ENCODE measurements around the gene PDE4D.

Gene PDE4D

DNA sequence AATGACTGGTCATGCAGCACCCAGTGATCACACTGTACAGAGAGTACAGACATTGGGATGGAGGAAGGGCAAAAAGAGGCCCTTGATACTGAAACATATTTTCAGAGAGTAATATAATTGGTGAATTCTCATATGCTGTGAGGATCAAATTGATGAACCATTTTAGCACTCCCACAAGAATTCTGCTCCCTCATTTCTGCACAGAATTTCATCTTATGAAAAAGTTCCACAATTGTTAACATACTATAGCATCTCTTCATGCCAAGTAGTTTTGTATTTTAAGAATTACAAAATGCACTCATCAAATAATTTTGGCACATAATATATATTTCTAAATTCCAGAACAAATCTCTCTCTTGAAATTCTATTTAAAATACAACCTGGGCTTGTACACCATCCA, 351.2 kb downstream of the PDE4D start:
- DNase-seq = no peak

DNA sequence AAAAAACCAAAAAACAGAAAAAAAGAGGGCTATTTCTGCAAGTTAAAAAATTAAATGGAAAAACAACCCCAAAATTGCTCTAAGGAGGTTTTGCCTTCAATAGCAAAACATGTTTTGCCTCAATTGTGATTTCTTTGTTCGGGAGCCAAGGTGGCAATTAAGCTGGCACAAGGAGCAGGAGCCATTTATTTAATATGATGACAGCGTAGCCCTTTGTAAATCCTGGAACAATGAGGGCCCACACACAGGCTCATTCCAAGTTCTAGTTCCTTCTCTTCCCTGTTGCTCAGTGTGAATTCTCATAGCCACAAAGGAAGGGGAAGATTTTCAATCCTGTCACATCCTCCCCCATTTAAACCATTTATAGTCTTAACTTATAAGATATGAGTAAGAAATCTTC, 353.2 kb downstream of the PDE4D start:
- DNase-seq = no peak

- no peak for DNase-seq
Observed at GRCh38 chr5:59538750-59539121, 354.8 kb downstream of the PDE4D start.

- no peak for DNase-seq
Observed at GRCh38 chr5:59537961-59538749, 355.4 kb downstream of the PDE4D start.

- no peak for DNase-seq
Observed at GRCh38 chr5:59536875-59537274, 356.7 kb downstream of the PDE4D start.

- DNase-seq = no peak
Observed at GRCh38 chr5:59535561-59535960, 358.0 kb downstream of the PDE4D start.

DNA sequence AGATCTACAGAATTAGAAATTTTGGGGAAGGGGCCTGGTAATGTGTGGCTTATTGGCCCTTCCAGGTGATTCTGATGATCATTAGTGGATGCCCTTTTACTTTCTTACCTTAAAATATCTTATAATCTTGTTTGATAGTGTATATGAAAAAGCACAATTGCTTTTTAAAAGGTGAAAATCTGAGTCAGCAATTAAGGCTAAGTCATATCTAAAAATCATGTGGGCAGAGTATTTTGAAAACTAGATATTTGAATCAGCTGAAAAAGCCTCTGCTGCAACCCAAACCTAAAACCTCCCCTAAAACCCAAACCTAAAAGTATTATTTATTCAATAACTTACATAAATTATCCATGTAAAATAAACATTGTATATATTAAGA, 359.8 kb downstream of the PDE4D start:
- DNase-seq = no peak

GRCh38 chr5:59532979-59533729, 360.4 kb downstream of the PDE4D start:
- DNase-seq = no peak

- no peak for DNase-seq
Observed at GRCh38 chr5:59529239-59529638, 364.3 kb downstream of the PDE4D start.

- no peak for DNase-seq
Observed at GRCh38 chr5:59528202-59528862, 365.2 kb downstream of the PDE4D start.

DNA sequence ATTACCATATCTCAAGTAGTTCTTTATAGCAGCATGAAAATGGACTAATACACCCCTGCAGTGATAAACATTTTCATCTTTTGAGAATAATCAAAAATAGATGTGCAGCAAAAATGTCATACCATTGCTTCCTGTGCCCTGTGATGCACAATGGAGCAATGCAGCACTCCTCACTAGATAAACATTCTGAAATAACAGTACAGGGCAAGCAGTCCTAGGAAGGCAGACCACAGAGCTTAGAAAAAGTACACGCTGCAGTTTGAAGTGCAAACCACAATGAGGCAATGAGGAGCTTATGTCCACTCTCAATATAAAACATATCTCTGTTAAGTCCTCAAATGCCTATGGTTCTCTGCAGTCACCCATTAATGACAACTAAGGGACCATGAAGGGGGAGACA, 367.6 kb downstream of the PDE4D start:
- no peak for DNase-seq

GRCh38 chr5:59525311-59525710, 368.2 kb downstream of the PDE4D start:
- DNase-seq = no peak

GRCh38 chr5:59522201-59522831, 371.2 kb downstream of the PDE4D start:
- DNase-seq = no peak

DNA sequence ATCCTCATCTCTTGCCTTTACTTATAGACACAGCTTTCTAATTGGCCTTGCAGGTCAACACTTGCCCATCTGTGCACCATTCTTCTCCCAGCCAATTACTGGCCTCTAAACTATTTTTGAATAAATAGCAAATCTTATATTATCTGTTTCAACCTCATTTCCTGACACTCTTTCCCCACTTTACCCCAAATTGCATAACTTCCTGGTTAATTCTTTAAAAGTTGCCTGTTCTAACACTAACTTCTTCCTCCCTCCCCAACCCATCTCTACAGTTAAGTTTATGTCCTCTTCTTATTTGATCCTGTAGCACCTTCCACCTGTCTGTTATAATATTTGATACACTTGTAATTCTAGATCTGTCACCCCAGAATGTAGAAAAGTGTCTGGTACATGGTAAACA, 372.1 kb downstream of the PDE4D start:
- DNase-seq = no peak

GRCh38 chr5:59519338-59519737, 374.2 kb downstream of the PDE4D start:
- no peak for DNase-seq

GRCh38 chr5:59517926-59518585, 375.5 kb downstream of the PDE4D start:
- no peak for DNase-seq

GRCh38 chr5:59516161-59516560, 377.4 kb downstream of the PDE4D start:
- DNase-seq = no peak

GRCh38 chr5:59506285-59506877, 387.1 kb downstream of the PDE4D start:
- no peak for DNase-seq

- no peak for DNase-seq
Observed at GRCh38 chr5:59504043-59504442, 389.5 kb downstream of the PDE4D start.

GRCh38 chr5:59503220-59503619, 390.3 kb downstream of the PDE4D start:
- DNase-seq = no peak

GRCh38 chr5:59501316-59501715, 392.2 kb downstream of the PDE4D start:
- no peak for DNase-seq

DNA sequence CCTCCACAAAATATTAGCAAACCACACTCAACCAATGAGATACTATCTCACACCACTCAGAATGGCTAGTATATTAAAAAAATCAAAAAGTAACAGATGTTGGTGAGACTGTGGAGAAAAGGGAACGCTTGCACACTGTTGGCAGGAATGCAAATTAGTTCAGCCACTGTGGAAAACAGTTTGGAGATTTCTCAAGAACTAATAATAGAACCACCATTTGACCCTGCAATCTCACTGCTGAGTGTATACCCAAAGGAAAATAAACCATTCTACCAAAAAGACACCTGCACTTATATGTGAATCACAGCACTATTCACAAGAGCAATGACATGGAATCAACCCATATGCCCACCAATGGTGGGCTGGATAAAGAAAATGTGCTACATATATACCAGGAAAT, 393.5 kb downstream of the PDE4D start:
- DNase-seq = no peak

DNA sequence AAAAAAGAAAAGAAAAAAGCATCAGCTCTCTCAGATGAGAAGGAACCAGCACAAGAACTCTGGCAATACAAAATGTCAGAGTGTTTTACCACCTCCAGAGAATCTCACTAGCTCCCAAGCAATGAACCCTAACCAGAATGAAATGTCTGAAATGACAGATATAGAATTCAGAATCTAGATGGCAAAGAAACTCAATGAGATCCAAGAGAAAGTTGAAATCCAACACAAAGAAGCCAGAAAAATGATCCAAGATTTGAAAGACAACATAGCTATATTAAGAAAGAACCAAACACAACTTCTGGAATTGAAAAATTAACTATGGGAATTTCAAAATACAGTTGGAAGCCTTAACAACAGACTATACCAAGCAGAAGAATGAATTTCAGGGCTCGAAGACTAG, 396.3 kb downstream of the PDE4D start:
- no peak for DNase-seq

Measured in NCI-H2171 (cell line).